Lower leg skin (tissue), 4 donors: ENCODE results near the gene CAMK2D. TPM values are rescaled to one million over a fixed set of nuclear protein-coding genes. Genes with fewer than 3 reads are reported as not detected.

ENCODE experiments used
- DNase-seq, 2 donors: peaks; one replicate each; pipeline ENCODE4 v3.0.0-alpha.2; 2019; ENCODE audit warnings: low spot score in 2 of 2
- H3K4me3 ChIP-seq: fragments of 200-600 bp; sonication (generic); 2 replicates; pipeline ENCODE4 v1.5.1; 2017; ENCODE audit warnings: mild to moderate bottlenecking, low read depth; ENCODE audit not compliant: poor library complexity, severe bottlenecking
- CTCF ChIP-seq, 3 donors: fragments of 450-650 bp; IDR thresholded peaks; one replicate each; pipeline ENCODE4 v1.5.1; 2016; ENCODE audit warnings: antibody characterized with exemption in 3 of 3, mild to moderate bottlenecking in 3 of 3, moderate library complexity in 2 of 3
- POLR2A ChIP-seq, 2 donors: fragments of 450-650 bp; IDR thresholded peaks; one replicate each; pipeline ENCODE4 v1.6.1; 2016 to 2017; ENCODE audit warnings: antibody characterized with exemption in 2 of 2, mild to moderate bottlenecking in 1 of 2, moderate library complexity in 1 of 2
- WGBS, 2 donors: methylation state at CpG; one replicate each; pipeline ENCODE4 v1.1.5; 2018; 5-methylcytosine and 5-hydroxymethylcytosine counted together
- intact Hi-C: fragments of 100-400 bp; cut with DNase I; formaldehyde crosslinking; loops from one replicate; pipeline ENCODE4 v1.15.0; 2023; ENCODE audit warnings: low total_unique reads
- total RNA-seq, 4 donors: library from RNA; depleted of rRNA; stranded (reverse); fragments of >200 nt; gene quantifications; one replicate each; pipeline ENCODE4 v1.1.0, GENCODE V29; 2016

The CAMK2D gene
- total RNA-seq, 4 donors from 2014 or later: 25.2 to 40.7 (median 32.7) TPM

- DNase-seq: no peak
- WGBS, 2 donors: 78 to 80% methylated on average over 6 of the region's 6 CpGs
- no peak overlapping the region for H3K4me3 ChIP-seq
- intact Hi-C loops: no loop called here
- no peak for TF ChIP-seq CTCF (IDR thresholded peaks at IDR 0.05)
- TF ChIP-seq POLR2A (IDR thresholded peaks at IDR 0.05): no peak
Observed at GRCh38 chr4:113596396-113596795, 165.1 kb downstream of the CAMK2D start.

GRCh38 chr4:113594231-113594556 is 167.3 kb downstream of the CAMK2D start:
- WGBS, 2 donors: 95 to 100% methylated on average over 2 of the region's 2 CpGs
- no peak overlapping the region for H3K4me3 ChIP-seq
- no peak for DNase-seq
- intact Hi-C loops: no loop called here
- TF ChIP-seq POLR2A (IDR thresholded peaks at IDR 0.05): no peak
- no peak for TF ChIP-seq CTCF (IDR thresholded peaks at IDR 0.05)

GRCh38 chr4:113593400-113594230 is 167.9 kb downstream of the CAMK2D start:
- no peak overlapping the region for H3K4me3 ChIP-seq
- TF ChIP-seq CTCF (IDR thresholded peaks at IDR 0.05) (no peak), POLR2A (IDR thresholded peaks at IDR 0.05) (no peak)
- intact Hi-C loops: no loop called here
- WGBS, 2 donors: 92 to 100% methylated on average over 1 of the region's 1 CpG
- DNase-seq: no peak

GRCh38 chr4:113591982-113592381 is 169.6 kb downstream of the CAMK2D start:
- TF ChIP-seq CTCF (IDR thresholded peaks at IDR 0.05) (no peak), POLR2A (IDR thresholded peaks at IDR 0.05) (no peak)
- WGBS, 2 donors: 71 to 79% methylated on average over 1 of the region's 1 CpG

GRCh38 chr4:113588895-113589668 is 172.5 kb downstream of the CAMK2D start:
- intact Hi-C loops: no loop called here
- no peak for DNase-seq
- 67 to 78% methylated on average over 4 of the region's 4 CpGs for WGBS, 2 donors
- H3K4me3 ChIP-seq: no peak overlapping the region
- no peak for TF ChIP-seq POLR2A (IDR thresholded peaks at IDR 0.05)
- TF ChIP-seq CTCF (IDR thresholded peaks at IDR 0.05): no peak

More at GRCh38 chr4:113591982-113592381, 169.6 kb downstream of the CAMK2D start:
- H3K4me3 ChIP-seq: no peak overlapping the region
- intact Hi-C loops: no loop called here
- DNase-seq: no peak
